GM19455 (cell line): ENCODE results near the gene CCDC178.

Experiments used
- ATAC-seq: cut with Tn5 transposase; IDR thresholded peaks from one replicate; pipeline ENCODE4 v1.9.1; 2021; ENCODE audit not compliant: unreplicated experiment

The CCDC178 gene

GRCh38 chr18:33146014-33146413, 294.5 kb downstream of the CCDC178 start:
- ATAC-seq: no peak

GRCh38 chr18:33135951-33136660, 304.4 kb downstream of the CCDC178 start:
- ATAC-seq: no peak

- ATAC-seq: no peak
Measured at GRCh38 chr18:33132657-33133056, 307.9 kb downstream of the CCDC178 start.

GRCh38 chr18:33128581-33128980, 311.9 kb downstream of the CCDC178 start:
- ATAC-seq: no peak

GRCh38 chr18:33123862-33124518, 316.5 kb downstream of the CCDC178 start:
- ATAC-seq: no peak

GRCh38 chr18:33116376-33116775, 324.1 kb downstream of the CCDC178 start:
- ATAC-seq: no peak

GRCh38 chr18:33115917-33116316, 324.6 kb downstream of the CCDC178 start:
- no peak for ATAC-seq

- ATAC-seq: no peak
Measured at GRCh38 chr18:33115476-33115875, 325.0 kb downstream of the CCDC178 start.

- no peak for ATAC-seq
Measured at GRCh38 chr18:33114749-33115148, 325.8 kb downstream of the CCDC178 start.

GRCh38 chr18:33113416-33113815, 327.1 kb downstream of the CCDC178 start:
- ATAC-seq: no peak

- ATAC-seq: no peak
Measured at GRCh38 chr18:33107511-33107910, 333.0 kb downstream of the CCDC178 start.

GRCh38 chr18:33101316-33101715, 339.2 kb downstream of the CCDC178 start:
- ATAC-seq: no peak

GRCh38 chr18:33099626-33100025, 340.9 kb downstream of the CCDC178 start:
- no peak for ATAC-seq

- ATAC-seq: no peak
Measured at GRCh38 chr18:33097126-33097525, 343.4 kb downstream of the CCDC178 start.

- no peak for ATAC-seq
Measured at GRCh38 chr18:33090461-33090860, 350.1 kb downstream of the CCDC178 start.

GRCh38 chr18:33076601-33077000, 363.9 kb downstream of the CCDC178 start:
- ATAC-seq: no peak

- no peak for ATAC-seq
Measured at GRCh38 chr18:33074125-33074524, 366.4 kb downstream of the CCDC178 start.

- ATAC-seq: no peak
Measured at GRCh38 chr18:33062834-33063364, 377.6 kb downstream of the CCDC178 start.

- ATAC-seq: no peak
Measured at GRCh38 chr18:33052886-33053285, 387.6 kb downstream of the CCDC178 start.

- ATAC-seq: no peak
Measured at GRCh38 chr18:33051407-33051806, 389.1 kb downstream of the CCDC178 start.

GRCh38 chr18:33040213-33040612, 400.3 kb downstream of the CCDC178 start:
- ATAC-seq: no peak

GRCh38 chr18:33034945-33035344, 405.6 kb downstream of the CCDC178 start:
- no peak for ATAC-seq
